Astrocyte of the spinal cord (primary cell): ENCODE results near the gene SLC1A4.
A peak's percentile ranks its signal among the peaks of the same experiment; 100 is the strongest.

Experiments
- DNase-seq: peaks from one replicate; pipeline ENCODE4 v3.0.0; 2011; ENCODE audit warnings: low read depth, low spot score
- H3K4me3 ChIP-seq: 2 replicates; pipeline ENCODE4 v1.5.1; 2011; ENCODE audit warnings: low read depth, mild to moderate bottlenecking, low read length, moderate library complexity
- CTCF ChIP-seq: IDR thresholded peaks from 2 replicates; pipeline ENCODE4 v1.5.1; 2012; ENCODE audit warnings: low read depth, mild to moderate bottlenecking, low read length, inconsistent platforms
- in situ Hi-C: cut with HindIII; loops from 2 replicates; pipeline ENCODE4 v1.10.0; 2017; ENCODE audit warnings: low sequenced_read_pairs

The SLC1A4 gene

GRCh38 chr2:64945973-64946768 is 43.0 kb upstream of the SLC1A4 start:
- TF ChIP-seq CTCF = no peak
- in situ Hi-C loops = no loop called here
- H3K4me3 ChIP-seq = no peak overlapping the region
- peak; percentile 17 for DNase-seq

- in situ Hi-C loops = no loop called here
Observed at GRCh38 chr2:64946769-64947247, 42.4 kb upstream of the SLC1A4 start.

GRCh38 chr2:64947885-64948284 is 41.3 kb upstream of the SLC1A4 start:
- DNase-seq = no peak
- no peak for TF ChIP-seq CTCF
- no peak overlapping the region for H3K4me3 ChIP-seq
- in situ Hi-C loops = no loop called here

More at GRCh38 chr2:64946769-64947247, 42.4 kb upstream of the SLC1A4 start:
- no peak for TF ChIP-seq CTCF
- no peak overlapping the region for H3K4me3 ChIP-seq
- DNase-seq = no peak

GRCh38 chr2:64950226-64951160 is 38.7 kb upstream of the SLC1A4 start:
- no peak overlapping the region for H3K4me3 ChIP-seq
- peak; percentile 13 for DNase-seq
- in situ Hi-C loops = no loop called here
- no peak for TF ChIP-seq CTCF

- DNase-seq = no peak
- TF ChIP-seq CTCF = no peak
- in situ Hi-C loops = no loop called here
- no peak overlapping the region for H3K4me3 ChIP-seq
Observed at GRCh38 chr2:64951306-64951953, 37.8 kb upstream of the SLC1A4 start.

- H3K4me3 ChIP-seq = no peak overlapping the region
- no peak for TF ChIP-seq CTCF
- DNase-seq = no peak
- in situ Hi-C loops = no loop called here
Observed at GRCh38 chr2:64952096-64952495, 37.1 kb upstream of the SLC1A4 start.
